SJCRH30 (cell line): Measurements from ENCODE around the gene HUWE1. TPM values are rescaled to one million over a fixed set of nuclear protein-coding genes. Genes with fewer than 3 reads are reported as not detected.

Experiments used
- DNase-seq, 2 experiments: peaks; one replicate each; pipeline ENCODE4 v3.0.0-alpha.2; 2015 to 2020
- H3K27ac ChIP-seq: fragments of 250-450 bp; sonication (Bioruptor Pico); 2 replicates; pipeline ENCODE4 v1.5.1; 2020; ENCODE audit warnings: mild to moderate bottlenecking, moderate library complexity
- H3K27me3 ChIP-seq: fragments of 250-450 bp; sonication (Bioruptor Pico); 2 replicates; pipeline ENCODE4 v1.5.1; 2020; ENCODE audit warnings: mild to moderate bottlenecking, moderate library complexity
- H3K36me3 ChIP-seq: fragments of 250-450 bp; sonication (Bioruptor Pico); 2 replicates; pipeline ENCODE4 v1.5.1; 2020; ENCODE audit warnings: mild to moderate bottlenecking, moderate library complexity
- H3K4me1 ChIP-seq: fragments of 250-450 bp; sonication (Bioruptor Pico); 2 replicates; pipeline ENCODE4 v1.5.1; 2020; ENCODE audit warnings: mild to moderate bottlenecking, moderate library complexity
- H3K4me3 ChIP-seq: fragments of 250-450 bp; sonication (Bioruptor Pico); 2 replicates; pipeline ENCODE4 v1.5.1; 2020; ENCODE audit warnings: mild to moderate bottlenecking, moderate library complexity
- H3K9me3 ChIP-seq: fragments of 250-450 bp; sonication (Bioruptor Pico); replicated peaks from 2 replicates; pipeline ENCODE4 v1.5.1; 2020; ENCODE audit warnings: mild to moderate bottlenecking, moderate library complexity
- total RNA-seq: library from RNA; depleted of rRNA; stranded (reverse); fragments of >200 nt; shearing (Covaris generic); gene quantifications from 2 replicates; pipeline ENCODE4 v1.2.3, GENCODE V29; 2014

HUWE1 gene
- total RNA-seq, 1 experiment from 2014 or later: 98.9 TPM

- H3K27me3 ChIP-seq: no peaks in the 10 kb centered on the region
- no peak overlapping the region for H3K4me3 ChIP-seq
- no peaks in the 10 kb centered on the region for H3K9me3 ChIP-seq
- peaks cover 3% of the 10 kb centered on the region for H3K36me3 ChIP-seq
- no peak for DNase-seq
- no peak overlapping the region for H3K27ac ChIP-seq
- H3K4me1 ChIP-seq: no peaks in the 10 kb centered on the region
Measured at GRCh38 chrX:53674581-53674980, 11.9 kb downstream of the HUWE1 start.

GRCh38 chrX:53669258-53669657 lies 17.3 kb downstream of the HUWE1 start:
- no peaks in the 10 kb centered on the region; the same call in none of the 2 replicates for H3K36me3 ChIP-seq
- no peaks in the 10 kb centered on the region for H3K9me3 ChIP-seq
- no peaks in the 10 kb centered on the region for H3K4me1 ChIP-seq
- DNase-seq: no peak
- no peak overlapping the region for H3K27ac ChIP-seq
- no peak overlapping the region for H3K4me3 ChIP-seq
- H3K27me3 ChIP-seq: no peaks in the 10 kb centered on the region

GRCh38 chrX:53666171-53666570 lies 20.3 kb downstream of the HUWE1 start:
- Histone ChIP-seq H3K4me3 (no peak overlapping the region), H3K36me3 (no peaks in the 10 kb centered on the region; the same call in none of the 2 replicates), H3K27me3 (no peaks in the 10 kb centered on the region), H3K4me1 (no peaks in the 10 kb centered on the region), H3K27ac (no peak overlapping the region), H3K9me3 (no peaks in the 10 kb centered on the region)
- no peak for DNase-seq

- no peaks in the 10 kb centered on the region for H3K27me3 ChIP-seq
- no peaks in the 10 kb centered on the region for H3K9me3 ChIP-seq
- H3K4me3 ChIP-seq: no peak overlapping the region
- H3K4me1 ChIP-seq: no peaks in the 10 kb centered on the region
- H3K36me3 ChIP-seq: no peaks in the 10 kb centered on the region
- H3K27ac ChIP-seq: no peak overlapping the region
- DNase-seq: no peak
Measured at GRCh38 chrX:53660004-53660403, 26.5 kb downstream of the HUWE1 start.

- DNase-seq: no peak
- Histone ChIP-seq H3K9me3 (no peaks in the 10 kb centered on the region), H3K27me3 (no peaks in the 10 kb centered on the region)
Measured at GRCh38 chrX:53659039-53659438, 27.5 kb downstream of the HUWE1 start.

GRCh38 chrX:53656845-53657244 lies 29.7 kb downstream of the HUWE1 start:
- Histone ChIP-seq H3K36me3 (peaks cover 4% of the 10 kb centered on the region; the same call in 1 of the 2 replicates), H3K27ac (no peak overlapping the region), H3K4me3 (no peak overlapping the region), H3K4me1 (no peaks in the 10 kb centered on the region), H3K9me3 (no peaks in the 10 kb centered on the region), H3K27me3 (no peaks in the 10 kb centered on the region)
- DNase-seq: no peak

More at GRCh38 chrX:53659039-53659438, 27.5 kb downstream of the HUWE1 start:
- no peaks in the 10 kb centered on the region for H3K36me3 ChIP-seq
- H3K4me3 ChIP-seq: no peak overlapping the region
- H3K27ac ChIP-seq: no peak overlapping the region
- no peaks in the 10 kb centered on the region for H3K4me1 ChIP-seq

- no peaks in the 10 kb centered on the region for H3K27me3 ChIP-seq
- no peak overlapping the region for H3K4me3 ChIP-seq
- H3K36me3 ChIP-seq: peaks cover 4% of the 10 kb centered on the region
- H3K27ac ChIP-seq: no peak overlapping the region
- no peak for DNase-seq
- no peaks in the 10 kb centered on the region for H3K4me1 ChIP-seq
- H3K9me3 ChIP-seq: no peaks in the 10 kb centered on the region
Measured at GRCh38 chrX:53654376-53654775, 32.1 kb downstream of the HUWE1 start.

GRCh38 chrX:53644751-53645150 lies 41.8 kb downstream of the HUWE1 start:
- H3K4me1 ChIP-seq: no peaks in the 10 kb centered on the region
- H3K36me3 ChIP-seq: peaks cover 7% of the 10 kb centered on the region
- no peak overlapping the region for H3K4me3 ChIP-seq
- no peaks in the 10 kb centered on the region for H3K9me3 ChIP-seq
- H3K27ac ChIP-seq: no peak overlapping the region
- no peaks in the 10 kb centered on the region for H3K27me3 ChIP-seq
- no peak for DNase-seq

- no peak for DNase-seq
- Histone ChIP-seq H3K27ac (no peak overlapping the region), H3K9me3 (no peaks in the 10 kb centered on the region), H3K27me3 (no peaks in the 10 kb centered on the region), H3K36me3 (peaks cover 21% of the 10 kb centered on the region), H3K4me1 (no peaks in the 10 kb centered on the region), H3K4me3 (no peak overlapping the region)
Measured at GRCh38 chrX:53642337-53642736, 44.2 kb downstream of the HUWE1 start.

GRCh38 chrX:53639257-53639656 lies 47.3 kb downstream of the HUWE1 start:
- no peaks in the 10 kb centered on the region for H3K9me3 ChIP-seq
- H3K27ac ChIP-seq: no peak overlapping the region
- no peaks in the 10 kb centered on the region for H3K4me1 ChIP-seq
- H3K36me3 ChIP-seq: peaks cover 20% of the 10 kb centered on the region
- no peak for DNase-seq
- no peak overlapping the region for H3K4me3 ChIP-seq
- H3K27me3 ChIP-seq: no peaks in the 10 kb centered on the region

- no peaks in the 10 kb centered on the region for H3K27me3 ChIP-seq
- H3K4me1 ChIP-seq: no peaks in the 10 kb centered on the region
- peaks cover 16% of the 10 kb centered on the region for H3K36me3 ChIP-seq
- no peak for DNase-seq
- H3K27ac ChIP-seq: no peak overlapping the region
- H3K9me3 ChIP-seq: no peaks in the 10 kb centered on the region
- H3K4me3 ChIP-seq: no peak overlapping the region
Measured at GRCh38 chrX:53637479-53637878, 49.0 kb downstream of the HUWE1 start.

- no peak overlapping the region for H3K4me3 ChIP-seq
Measured at GRCh38 chrX:53631156-53631555, 55.4 kb downstream of the HUWE1 start.

GRCh38 chrX:53630261-53630660 lies 56.3 kb downstream of the HUWE1 start:
- Histone ChIP-seq H3K36me3 (peaks cover 24% of the 10 kb centered on the region), H3K27ac (no peak overlapping the region), H3K27me3 (no peaks in the 10 kb centered on the region), H3K4me3 (no peak overlapping the region), H3K9me3 (no peaks in the 10 kb centered on the region), H3K4me1 (no peaks in the 10 kb centered on the region)
- DNase-seq: no peak

More at GRCh38 chrX:53631156-53631555, 55.4 kb downstream of the HUWE1 start:
- no peaks in the 10 kb centered on the region for H3K9me3 ChIP-seq
- no peaks in the 10 kb centered on the region for H3K27me3 ChIP-seq
- H3K27ac ChIP-seq: no peak overlapping the region
- no peaks in the 10 kb centered on the region for H3K4me1 ChIP-seq
- DNase-seq: no peak
- peaks cover 21% of the 10 kb centered on the region for H3K36me3 ChIP-seq

- H3K4me1 ChIP-seq: no peaks in the 10 kb centered on the region
- H3K36me3 ChIP-seq: peaks cover 20% of the 10 kb centered on the region
- no peak overlapping the region for H3K4me3 ChIP-seq
- no peaks in the 10 kb centered on the region for H3K9me3 ChIP-seq
- no peak for DNase-seq
- no peak overlapping the region for H3K27ac ChIP-seq
- no peaks in the 10 kb centered on the region for H3K27me3 ChIP-seq
Measured at GRCh38 chrX:53622431-53622830, 64.1 kb downstream of the HUWE1 start.

- H3K27ac ChIP-seq: no peak overlapping the region
- peaks cover 19% of the 10 kb centered on the region for H3K36me3 ChIP-seq
- no peaks in the 10 kb centered on the region for H3K27me3 ChIP-seq
- no peaks in the 10 kb centered on the region for H3K4me1 ChIP-seq
- no peak overlapping the region for H3K4me3 ChIP-seq
- H3K9me3 ChIP-seq: no peaks in the 10 kb centered on the region
- no peak for DNase-seq
Measured at GRCh38 chrX:53621418-53621986, 65.0 kb downstream of the HUWE1 start.

- no peak for DNase-seq
- Histone ChIP-seq H3K4me3 (no peak overlapping the region), H3K27ac (no peak overlapping the region), H3K36me3 (peaks cover 10% of the 10 kb centered on the region), H3K27me3 (no peaks in the 10 kb centered on the region), H3K4me1 (no peaks in the 10 kb centered on the region), H3K9me3 (no peaks in the 10 kb centered on the region)
Measured at GRCh38 chrX:53616946-53617345, 69.6 kb downstream of the HUWE1 start.
